Esophagus muscularis mucosa (tissue), 4 donors: ENCODE measurements around the gene E2F6.

ENCODE experiments used
- EP300 ChIP-seq: sonication (generic); formaldehyde crosslinking; IDR thresholded peaks from one replicate; pipeline ENCODE4 v1.6.1; 2017; ENCODE audit warnings: antibody characterized with exemption
- POLR2A ChIP-seq: fragments of 450-650 bp; IDR thresholded peaks from one replicate; pipeline ENCODE4 v1.6.1; 2017; ENCODE audit warnings: antibody characterized with exemption, moderate library complexity, mild to moderate bottlenecking, low read depth
- POLR2AphosphoS5 ChIP-seq, 2 donors: sonication (generic); formaldehyde crosslinking; IDR thresholded peaks; one replicate each; pipeline ENCODE4 v1.6.1; 2017; ENCODE audit warnings: antibody characterized with exemption in 2 of 2
- TF ChIP-seq, protein P1 (sequence below), 3 experiments: fragments of 200-600 bp in 2 of 3; fragments of 450-650 bp in 1 of 3; sonication (generic) in 2 of 3; IDR thresholded peaks; one replicate each; pipeline ENCODE4 v1.5.1; 2017 to 2019; ENCODE audit warnings: antibody characterized with exemption in 3 of 3, mild to moderate bottlenecking in 2 of 3, moderate library complexity in 1 of 3

DNA sequence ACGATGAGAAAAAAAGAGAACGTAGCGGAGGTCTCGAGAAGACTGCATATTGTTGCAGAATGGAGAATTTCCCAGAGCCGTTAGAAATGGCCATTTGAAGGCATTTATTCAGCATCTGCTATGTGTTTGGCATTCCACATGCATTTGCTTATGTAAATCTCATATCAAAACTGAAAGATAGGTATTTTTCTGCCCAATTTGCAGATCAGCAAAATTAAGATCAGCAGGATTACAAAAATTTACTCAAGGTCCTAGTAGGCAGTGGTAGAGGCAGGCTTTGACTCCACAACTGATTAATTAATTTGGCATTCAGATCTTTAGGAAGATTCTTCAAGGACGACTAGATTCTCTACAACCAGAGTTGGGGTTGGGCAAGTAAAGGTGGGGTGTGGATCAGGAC is 1.8 kb upstream of the E2F6 start:
- TF ChIP-seq, protein P1, sequence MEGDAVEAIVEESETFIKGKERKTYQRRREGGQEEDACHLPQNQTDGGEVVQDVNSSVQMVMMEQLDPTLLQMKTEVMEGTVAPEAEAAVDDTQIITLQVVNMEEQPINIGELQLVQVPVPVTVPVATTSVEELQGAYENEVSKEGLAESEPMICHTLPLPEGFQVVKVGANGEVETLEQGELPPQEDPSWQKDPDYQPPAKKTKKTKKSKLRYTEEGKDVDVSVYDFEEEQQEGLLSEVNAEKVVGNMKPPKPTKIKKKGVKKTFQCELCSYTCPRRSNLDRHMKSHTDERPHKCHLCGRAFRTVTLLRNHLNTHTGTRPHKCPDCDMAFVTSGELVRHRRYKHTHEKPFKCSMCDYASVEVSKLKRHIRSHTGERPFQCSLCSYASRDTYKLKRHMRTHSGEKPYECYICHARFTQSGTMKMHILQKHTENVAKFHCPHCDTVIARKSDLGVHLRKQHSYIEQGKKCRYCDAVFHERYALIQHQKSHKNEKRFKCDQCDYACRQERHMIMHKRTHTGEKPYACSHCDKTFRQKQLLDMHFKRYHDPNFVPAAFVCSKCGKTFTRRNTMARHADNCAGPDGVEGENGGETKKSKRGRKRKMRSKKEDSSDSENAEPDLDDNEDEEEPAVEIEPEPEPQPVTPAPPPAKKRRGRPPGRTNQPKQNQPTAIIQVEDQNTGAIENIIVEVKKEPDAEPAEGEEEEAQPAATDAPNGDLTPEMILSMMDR (IDR thresholded peaks at IDR 0.05), result no peak
- TF ChIP-seq EP300 (no peak), POLR2A (no peak), POLR2AphosphoS5 (IDR thresholded peaks at IDR 0.05) (no peak)
